NCI-H82 treated with DMSO at 0.1 percent for 48 hours (cell line): ENCODE data around the gene ANKRD65.
"Not testable (repeated sequence)": the region's sequence is repeated elsewhere in the genome, so short reads cannot be mapped to it uniquely, and the experiment has no call there.

Experiments used
- DNase-seq: peaks from one replicate; lab custom pipeline; 2025; ENCODE audit not compliant: unreplicated experiment; lab: John Stamatoyannopoulos, UW

The ANKRD65 gene

GRCh38 chr1:1373815-1374588 lies 47.1 kb downstream of the ANKRD65 start:
- no peak for DNase-seq

GRCh38 chr1:1373051-1373814 lies 47.8 kb downstream of the ANKRD65 start:
- no peak for DNase-seq

- DNase-seq: no peak
Observed at GRCh38 chr1:1371746-1372711, 49.0 kb downstream of the ANKRD65 start.

- no peak for DNase-seq
Observed at GRCh38 chr1:1371364-1371745, 49.7 kb downstream of the ANKRD65 start.

GRCh38 chr1:1370771-1371300 lies 50.2 kb downstream of the ANKRD65 start:
- no peak for DNase-seq

GRCh38 chr1:1370094-1370493 lies 51.0 kb downstream of the ANKRD65 start:
- DNase-seq: not testable (repeated sequence)
